A673 (cell line): ENCODE results near the gene TREX2. TPM values are rescaled to one million over a fixed set of nuclear protein-coding genes. Genes with fewer than 3 reads are reported as not detected.

Experiments used
- BruUV-seq: library from RNA; stranded (reverse); fragments of 400-500 nt; replicated peaks from 2 replicates; lab custom pipeline; 2021; lab: Mats Ljungman, UMichigan
- CTCF ChIA-PET: fragments of 300-600 bp; sonication (Branson Sonifier 250); formaldehyde crosslinking; loops from one replicate; lab custom pipeline; 2022; ENCODE audit warnings: antibody characterized with exemption; lab: Charles Lee
- POLR2A ChIA-PET: fragments of 300-600 bp; sonication (Branson Sonifier 250); formaldehyde crosslinking; loops from one replicate; lab custom pipeline; 2022; ENCODE audit warnings: antibody characterized with exemption; ENCODE audit not compliant: low non-redundant PET; lab: Charles Lee
- DNase-seq: peaks from one replicate; pipeline ENCODE4 v3.0.0-alpha.2; 2015; ENCODE audit warnings: low spot score
- H3K27ac ChIP-seq: fragments of 200-600 bp; sonication (generic); 2 replicates; pipeline ENCODE4 v1.5.1; 2016; ENCODE audit warnings: mixed run types, low read depth, mild to moderate bottlenecking, mixed read lengths, antibody characterized with exemption, low read length; ENCODE audit not compliant: poor library complexity, severe bottlenecking
- H3K27me3 ChIP-seq: fragments of 200-600 bp; sonication (generic); replicated peaks from 2 replicates; pipeline ENCODE4 v1.6.1; 2017; ENCODE audit warnings: mixed run types, low read depth, mild to moderate bottlenecking, mixed read lengths, antibody characterized with exemption, low read length; ENCODE audit not compliant: insufficient read depth, poor library complexity
- H3K36me3 ChIP-seq: fragments of 200-600 bp; sonication (generic); 2 replicates; pipeline ENCODE4 v1.6.1; 2016; ENCODE audit warnings: mixed run types, mild to moderate bottlenecking, mixed read lengths, antibody characterized with exemption, low read length; ENCODE audit not compliant: insufficient read depth, poor library complexity, severe bottlenecking
- H3K4me1 ChIP-seq: fragments of 200-600 bp; sonication (generic); 2 replicates; pipeline ENCODE4 v1.6.1; 2017; ENCODE audit warnings: mixed run types, mild to moderate bottlenecking, mixed read lengths, antibody characterized with exemption, low read length; ENCODE audit not compliant: insufficient read depth, poor library complexity, severe bottlenecking
- H3K4me3 ChIP-seq: fragments of 200-600 bp; sonication (generic); 2 replicates; pipeline ENCODE4 v1.5.1; 2016; ENCODE audit warnings: low read depth, mixed run types, mild to moderate bottlenecking, mixed read lengths, low read length; ENCODE audit not compliant: poor library complexity, severe bottlenecking
- H3K9me3 ChIP-seq: fragments of 200-600 bp; sonication (generic); 2 replicates; pipeline ENCODE4 v1.6.1; 2016; ENCODE audit warnings: mixed run types, low read depth, mild to moderate bottlenecking, mixed read lengths, antibody characterized with exemption, low read length; ENCODE audit not compliant: poor library complexity, severe bottlenecking
- CTCF ChIP-seq: fragments of 300-800, 200-600 bp; sonication (generic); conservative IDR thresholded peaks from 2 replicates; pipeline ENCODE4 v1.5.1; 2017; ENCODE audit warnings: low read depth, mild to moderate bottlenecking, antibody characterized with exemption, low read length, moderate library complexity, mixed read lengths
- EZH2 ChIP-seq: fragments of 200-600 bp; sonication (generic); IDR thresholded peaks from 2 replicates; pipeline ENCODE4 v1.6.1; 2017; ENCODE audit warnings: borderline replicate concordance, low read depth, mild to moderate bottlenecking, mixed read lengths, antibody characterized with exemption, low read length; ENCODE audit not compliant: poor library complexity, severe bottlenecking
- intact Hi-C: fragments of 100-400 bp; cut with micrococcal nuclease; formaldehyde crosslinking; loops from one replicate; pipeline ENCODE4 v1.10.0; 2022; ENCODE audit not compliant: unreplicated experiment
- total RNA-seq: library from RNA; stranded (reverse); gene quantifications from 2 replicates; pipeline ENCODE4 v1.2.3, GENCODE V29; 2021

TREX2 gene
- total RNA-seq, 1 experiment from 2014 or later: 0.77 TPM

- H3K27me3 ChIP-seq: no peaks in the 10 kb centered on the region
- intact Hi-C loops: no loop called here
- H3K4me3 ChIP-seq: no peak overlapping the region
- H3K9me3 ChIP-seq: no peaks in the 10 kb centered on the region
- ChIA-PET CTCF (interaction anchor here (0.7 to 1.8 kb wide), 3 partner anchors 11 to 31 kb away, joined by 3 to 6 read pairs (median 4); partner anchors contain the start of gene HAUS7), POLR2A (interaction anchor here (0.6 kb wide), 1 partner anchor 27 kb away, joined by 3 read pairs; no protein-coding TSS in a partner anchor)
- H3K4me1 ChIP-seq: peaks cover 39% of the 10 kb centered on the region
- peak overlapping the region; percentile 76 for H3K27ac ChIP-seq
- no peaks in the 10 kb centered on the region for H3K36me3 ChIP-seq
- DNase-seq: peak; percentile 44
- BruUV-seq: no TSS peak
- TF ChIP-seq EZH2 (no peak), CTCF (no peak)
Measured at GRCh38 chrX:153491918-153492317, 46.1 kb upstream of the TREX2 start.

GRCh38 chrX:153491351-153491914 lies 45.6 kb upstream of the TREX2 start:
- peaks cover 38% of the 10 kb centered on the region for H3K4me1 ChIP-seq
- H3K27ac ChIP-seq: peak overlapping the region; percentile 76
- CTCF ChIA-PET: interaction anchor here (0.7 to 1.8 kb wide), 3 partner anchors 11 to 30 kb away, joined by 3 to 6 read pairs (median 4); partner anchors contain the start of gene HAUS7

GRCh38 chrX:153490217-153490930 lies 44.5 kb upstream of the TREX2 start:
- intact Hi-C loops: no loop called here
- Histone ChIP-seq H3K9me3 (no peaks in the 10 kb centered on the region), H3K27me3 (no peaks in the 10 kb centered on the region), H3K4me3 (no peak overlapping the region), H3K4me1 (peaks cover 27% of the 10 kb centered on the region), H3K27ac (no peak overlapping the region), H3K36me3 (no peaks in the 10 kb centered on the region)
- ChIA-PET POLR2A (no interaction called here), CTCF (interaction anchor here (0.5 kb wide), 1 partner anchor 179 kb away, joined by 3 read pairs; no protein-coding TSS in a partner anchor)
- DNase-seq: no peak
- no TSS peak for BruUV-seq
- no peak for TF ChIP-seq EZH2
- no peak for TF ChIP-seq CTCF

More at GRCh38 chrX:153491351-153491914, 45.6 kb upstream of the TREX2 start:
- intact Hi-C loops: no loop called here
- no peaks in the 10 kb centered on the region for H3K27me3 ChIP-seq
- no peaks in the 10 kb centered on the region for H3K9me3 ChIP-seq
- BruUV-seq: no TSS peak
- H3K4me3 ChIP-seq: no peak overlapping the region
- POLR2A ChIA-PET: no interaction called here
- DNase-seq: no peak
- H3K36me3 ChIP-seq: no peaks in the 10 kb centered on the region
- TF ChIP-seq CTCF (no peak), EZH2 (no peak)
